Stimulated activated CD4-positive, alpha-beta T cell treated with anti-CD3 and anti-CD28 coated beads, Interleukin-4, amount 100 ng/mL, for 24 hours (primary cell): Measurements from ENCODE around the gene TBX4.

ENCODE experiments used
- DNase-seq: peaks from one replicate; pipeline ENCODE4 v3.0.0-alpha.2; 2020

TBX4 gene

DNA sequence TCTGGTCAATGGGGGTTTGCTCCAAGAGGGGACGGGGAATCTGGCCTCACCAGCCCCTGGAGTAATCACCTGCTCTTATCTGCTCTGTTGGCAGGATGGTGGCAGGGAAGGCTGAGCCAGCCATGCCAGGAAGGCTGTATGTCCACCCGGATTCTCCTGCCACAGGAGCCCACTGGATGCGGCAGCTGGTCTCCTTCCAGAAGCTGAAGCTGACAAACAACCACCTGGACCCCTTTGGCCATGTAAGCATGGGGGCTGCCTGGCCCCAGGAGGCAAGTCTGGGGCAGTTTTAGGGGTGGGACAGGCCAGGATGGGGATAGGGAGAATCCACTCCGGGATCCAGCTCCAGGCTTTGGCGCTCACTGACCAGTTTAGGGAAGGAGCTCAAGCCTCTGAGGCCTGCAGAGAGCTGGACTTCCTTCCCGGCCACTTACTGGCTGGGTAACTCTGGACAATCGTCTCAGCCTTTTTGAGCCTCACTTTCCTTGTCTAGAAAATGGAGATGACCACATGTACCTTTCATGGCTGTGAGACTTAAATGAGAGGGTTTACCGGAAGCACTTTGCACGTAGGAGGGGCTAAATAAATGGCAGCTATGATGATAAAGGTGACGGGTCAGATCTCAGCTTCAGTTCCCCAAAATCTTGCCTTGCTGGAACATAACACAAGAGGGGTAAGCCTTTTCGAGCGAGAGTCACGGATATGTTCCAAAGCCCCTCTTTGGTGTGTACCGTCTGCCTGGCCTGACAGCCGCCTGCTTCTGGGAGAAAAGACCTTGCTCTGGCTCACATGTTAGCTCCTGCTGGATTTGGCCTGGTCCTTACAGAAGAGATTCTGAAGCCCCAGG is 15.4 kb downstream of the TBX4 start:
- DNase-seq: no peak

DNA sequence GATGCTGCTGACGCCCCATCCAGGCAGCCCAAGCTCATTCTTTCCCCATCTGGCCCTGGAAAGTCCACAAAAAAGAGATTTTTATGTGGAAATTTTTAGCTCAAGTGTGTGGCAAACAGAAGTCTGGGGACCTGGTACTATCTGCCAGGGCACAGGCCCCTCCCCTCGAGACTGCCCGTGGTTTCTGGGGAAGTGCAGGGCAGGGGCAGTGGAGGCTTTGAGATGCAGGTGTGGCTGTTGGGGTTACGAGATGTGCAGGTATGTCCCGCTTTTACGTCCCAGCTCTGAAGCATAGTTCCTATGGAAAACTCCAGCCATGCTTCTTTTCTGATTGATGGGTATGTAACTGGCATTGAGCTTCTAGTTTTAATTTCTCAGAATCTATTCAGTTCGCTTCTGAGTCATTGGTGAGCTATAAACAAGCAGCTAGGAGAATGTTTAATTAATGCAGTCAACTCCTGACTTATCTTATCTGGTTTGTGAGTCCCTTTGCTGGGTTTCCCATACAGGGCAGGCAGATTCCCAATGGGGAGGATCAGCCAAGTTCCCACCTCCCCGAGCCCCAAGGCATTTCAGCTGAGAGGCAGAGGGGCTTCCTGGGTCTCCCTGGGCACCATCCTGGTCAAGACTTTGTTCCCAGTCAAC is 16.2 kb downstream of the TBX4 start:
- no peak for DNase-seq

DNA sequence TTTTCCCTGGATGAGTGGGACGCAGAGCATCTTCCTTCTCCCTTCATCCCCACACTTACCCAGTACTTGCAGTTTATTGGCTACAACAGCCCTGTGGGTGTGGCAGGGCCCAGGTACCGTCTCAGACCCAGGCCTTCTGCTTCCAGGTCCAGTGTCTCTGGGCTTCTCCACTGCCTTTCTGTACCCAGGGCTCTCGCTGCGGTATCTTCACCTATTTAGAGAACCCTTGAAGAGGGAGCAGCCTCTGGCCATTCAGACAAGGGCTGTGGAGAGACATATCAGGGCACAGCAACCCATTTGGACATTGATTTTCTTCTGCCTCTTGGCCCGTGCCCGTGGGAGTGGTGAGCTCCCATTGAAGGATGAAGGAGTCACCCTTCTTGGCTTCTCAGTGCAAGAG is 17.3 kb downstream of the TBX4 start:
- DNase-seq: no peak

DNA sequence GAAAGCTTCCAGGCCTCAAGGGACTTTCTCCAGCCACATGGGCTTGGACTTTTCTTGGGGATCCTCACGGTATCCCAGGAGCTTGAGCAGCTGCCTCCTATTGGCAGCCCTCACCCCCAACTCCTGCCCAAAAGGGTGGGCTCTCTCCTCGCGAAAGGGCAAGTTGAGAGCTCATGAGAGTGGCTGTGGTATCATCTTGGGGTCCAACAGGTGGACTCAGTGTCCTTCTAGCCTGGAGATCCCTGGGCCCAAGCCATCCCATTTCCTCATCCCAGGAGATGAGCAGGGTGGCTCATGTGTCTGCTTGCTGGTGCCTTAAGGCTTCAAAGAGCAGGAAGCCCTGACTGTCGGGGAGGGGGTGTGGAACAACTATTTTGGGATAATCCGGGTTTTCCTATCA is 17.7 kb downstream of the TBX4 start:
- DNase-seq: no peak

DNA sequence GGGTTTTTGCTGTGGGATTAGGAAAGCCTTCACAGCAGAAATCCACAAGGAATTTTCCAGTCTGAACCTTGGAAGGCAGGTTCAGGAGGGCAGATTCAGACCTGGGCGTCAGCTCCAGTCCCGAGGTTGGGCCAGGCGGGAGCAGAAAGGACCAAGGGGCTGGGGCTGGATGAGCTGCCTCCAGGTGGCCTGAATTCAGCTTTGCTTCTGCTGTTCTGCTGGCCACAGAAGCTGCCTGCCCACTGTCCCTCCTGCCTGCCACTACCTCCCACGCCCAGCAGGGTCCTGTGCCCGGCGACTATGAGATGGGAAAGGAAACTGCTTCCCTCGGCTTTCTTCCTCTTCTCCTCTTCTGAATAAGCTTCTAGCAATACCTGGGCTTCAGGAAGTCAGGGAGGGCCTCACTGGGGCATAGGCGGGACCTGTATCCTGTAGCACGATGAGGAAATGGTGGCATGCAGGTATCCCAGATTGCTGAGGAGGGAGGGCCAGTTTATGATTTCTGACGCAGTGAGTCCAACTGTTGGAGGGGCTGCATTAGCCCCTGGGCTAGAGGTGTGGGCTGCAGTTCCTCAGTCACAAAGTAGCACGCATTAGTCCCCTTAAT is 18.4 kb downstream of the TBX4 start:
- no peak for DNase-seq

DNA sequence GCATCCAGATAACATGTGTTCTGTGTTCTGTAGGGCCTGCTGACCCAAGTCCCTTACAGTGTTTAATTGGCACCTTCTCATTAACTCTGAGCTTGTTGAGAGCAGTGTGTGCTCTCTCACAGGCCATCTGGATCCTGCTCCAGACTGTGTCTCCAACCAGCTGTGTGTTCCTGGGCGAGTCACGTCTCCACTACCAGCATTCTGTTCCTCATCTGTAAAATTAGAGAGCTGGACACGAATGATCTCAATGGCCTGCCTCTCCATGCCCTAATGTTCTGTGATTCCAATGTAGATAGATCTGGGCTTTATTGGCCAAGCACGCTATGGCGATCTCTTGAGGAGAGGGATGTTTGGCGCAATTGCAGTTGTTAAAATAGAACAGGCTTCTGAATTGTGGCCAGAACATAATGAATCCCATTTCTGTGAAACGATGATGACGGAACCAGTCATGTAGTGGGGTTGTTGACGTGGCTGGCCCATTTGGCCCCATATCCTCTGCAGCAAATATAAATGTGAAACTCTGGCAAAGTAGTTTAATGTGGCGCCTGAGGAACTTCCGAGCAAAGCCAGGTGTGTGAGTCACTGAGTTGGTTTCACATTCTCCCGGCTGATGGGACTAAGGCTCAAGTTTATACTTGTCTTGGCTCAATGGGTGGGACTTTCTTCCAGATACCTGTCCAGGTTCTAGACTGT is 22.2 kb downstream of the TBX4 start:
- no peak for DNase-seq

DNA sequence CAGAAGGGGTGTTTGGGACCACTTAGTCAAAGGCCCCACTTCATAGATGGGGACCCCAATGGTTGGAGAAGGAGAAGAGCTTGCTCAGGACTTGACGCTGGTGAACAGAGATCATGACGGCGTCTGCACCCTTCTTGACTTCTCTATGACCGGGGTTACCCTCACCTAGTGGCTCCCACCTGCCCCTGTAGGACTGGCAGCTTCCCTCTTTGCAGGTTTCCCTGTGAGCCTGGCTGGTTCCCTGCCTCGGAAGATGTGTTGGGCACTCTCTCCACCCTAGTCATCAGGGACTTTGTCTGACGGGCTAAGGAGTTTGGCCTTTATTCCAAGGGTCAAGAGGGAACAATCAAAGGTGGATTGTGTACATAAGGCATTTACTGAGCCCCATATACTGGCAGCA is 22.7 kb downstream of the TBX4 start:
- no peak for DNase-seq

DNA sequence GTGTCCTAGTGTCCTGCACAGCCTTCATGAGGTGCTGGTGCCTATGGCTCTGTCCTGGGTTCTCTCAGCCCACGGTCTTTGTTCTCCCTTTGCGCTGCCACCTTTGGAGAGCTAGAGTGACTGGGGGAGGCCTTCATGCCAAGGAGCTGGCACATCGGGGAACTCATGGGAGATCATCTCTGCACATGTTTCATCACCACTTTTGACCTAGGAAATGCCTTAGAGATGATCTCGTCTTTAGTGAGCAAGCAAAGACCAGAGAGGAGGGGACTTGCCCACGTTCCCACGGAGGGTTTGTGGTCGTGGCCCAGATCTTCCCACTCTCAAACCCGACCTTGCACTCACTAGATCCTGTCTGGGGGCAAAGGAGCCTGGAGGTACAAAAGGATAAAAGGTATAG is 23.5 kb downstream of the TBX4 start:
- DNase-seq: no peak

DNA sequence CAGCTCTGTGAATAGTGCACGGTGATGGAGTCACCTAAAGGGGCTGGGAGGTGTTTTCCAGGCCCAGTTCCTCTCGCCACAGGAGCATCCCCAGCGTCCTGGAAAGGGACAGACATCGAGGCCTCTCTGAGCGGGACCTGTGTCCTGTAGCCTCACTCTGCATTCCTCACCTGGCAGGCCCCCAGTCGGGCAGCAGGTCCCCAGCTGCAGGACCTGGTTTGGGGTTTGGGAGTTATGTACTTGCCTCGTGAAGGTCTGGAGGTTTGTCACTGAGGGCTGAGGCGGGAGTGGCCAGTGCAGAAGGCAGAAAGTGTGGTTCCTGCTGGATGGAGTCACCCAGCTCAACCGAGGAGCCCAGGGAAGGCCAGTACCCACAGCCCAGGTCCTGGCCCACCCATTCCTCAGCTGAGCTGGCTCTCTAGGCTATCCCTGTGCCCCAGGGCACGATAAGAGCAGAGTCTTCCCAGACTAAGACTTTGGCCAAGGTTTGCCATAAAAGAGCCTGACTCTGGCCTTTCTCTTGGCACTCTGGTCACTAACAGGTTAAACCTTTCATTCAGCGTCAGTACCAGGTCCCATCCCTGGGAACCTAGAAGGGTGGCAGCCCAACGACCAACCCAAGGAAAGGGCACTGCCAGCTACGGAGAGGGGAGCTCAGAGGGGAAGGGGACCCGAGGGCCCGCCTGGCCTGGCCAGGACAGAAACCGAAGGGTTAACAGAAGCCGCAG is 24.4 kb downstream of the TBX4 start:
- no peak for DNase-seq

DNA sequence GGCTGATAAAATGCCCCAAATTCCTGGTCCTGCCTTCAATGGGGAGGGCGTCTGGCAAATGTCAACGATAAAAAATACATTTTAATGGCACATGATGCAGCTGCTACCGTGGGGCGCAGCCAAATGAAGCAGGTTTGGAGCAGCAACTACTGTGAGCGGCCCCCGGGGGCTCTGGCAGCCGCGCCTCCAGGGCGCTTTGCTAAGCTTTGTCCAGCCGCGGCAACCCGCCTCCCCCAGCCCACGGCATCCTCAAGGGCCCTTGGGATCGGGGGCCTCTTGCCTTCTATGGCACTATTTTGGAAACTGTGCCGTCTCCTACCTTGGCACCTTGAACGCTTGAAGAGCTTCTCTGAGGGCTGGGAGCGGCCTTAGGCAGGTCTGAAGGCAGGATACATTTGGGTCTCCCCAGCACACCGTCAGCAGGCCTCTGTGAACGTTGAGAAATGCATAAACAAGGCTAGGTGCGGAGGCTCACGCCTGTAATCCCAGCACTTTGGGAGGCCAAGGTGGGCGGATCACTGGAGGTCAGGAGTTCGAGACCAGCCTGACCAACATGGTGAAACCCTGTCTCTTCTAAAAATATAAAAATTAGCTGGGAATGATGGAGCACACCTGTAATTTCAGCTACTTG is 25.1 kb downstream of the TBX4 start:
- no peak for DNase-seq

DNA sequence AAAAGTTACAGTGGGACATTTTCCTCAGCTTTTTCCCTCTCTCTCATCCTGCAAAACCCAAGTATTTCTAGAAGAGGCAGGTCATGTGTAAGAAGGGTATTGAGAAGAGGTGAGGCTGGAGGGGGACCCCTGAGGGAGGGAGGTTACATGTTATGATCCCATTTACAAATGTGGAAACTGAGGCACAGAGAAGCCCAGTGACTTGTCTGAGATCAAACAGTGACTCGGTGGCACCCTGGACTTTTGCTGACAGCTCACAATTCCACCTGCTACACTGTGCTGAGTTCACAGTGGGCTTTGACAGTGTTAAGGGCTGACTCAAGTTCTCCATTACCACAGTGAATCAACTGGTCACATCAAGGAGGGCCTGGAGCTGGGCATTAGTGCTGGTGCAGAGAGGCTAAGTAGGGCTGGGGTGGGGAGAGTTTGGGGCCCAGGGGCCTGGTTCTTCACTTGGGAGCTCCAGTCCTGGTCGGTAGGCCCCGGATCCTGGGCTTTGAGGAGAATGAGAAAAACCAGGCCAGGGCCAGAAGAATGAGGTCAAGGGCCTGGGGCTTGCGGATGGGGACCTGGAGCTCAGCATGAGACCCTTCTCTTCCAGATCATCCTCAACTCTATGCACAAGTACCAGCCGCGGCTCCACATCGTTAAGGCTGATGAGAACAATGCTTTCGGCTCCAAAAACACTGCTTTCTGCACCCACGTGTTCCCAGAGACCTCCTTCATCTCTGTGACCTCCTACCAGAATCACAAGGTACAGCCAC is 26.0 kb downstream of the TBX4 start:
- DNase-seq: no peak

DNA sequence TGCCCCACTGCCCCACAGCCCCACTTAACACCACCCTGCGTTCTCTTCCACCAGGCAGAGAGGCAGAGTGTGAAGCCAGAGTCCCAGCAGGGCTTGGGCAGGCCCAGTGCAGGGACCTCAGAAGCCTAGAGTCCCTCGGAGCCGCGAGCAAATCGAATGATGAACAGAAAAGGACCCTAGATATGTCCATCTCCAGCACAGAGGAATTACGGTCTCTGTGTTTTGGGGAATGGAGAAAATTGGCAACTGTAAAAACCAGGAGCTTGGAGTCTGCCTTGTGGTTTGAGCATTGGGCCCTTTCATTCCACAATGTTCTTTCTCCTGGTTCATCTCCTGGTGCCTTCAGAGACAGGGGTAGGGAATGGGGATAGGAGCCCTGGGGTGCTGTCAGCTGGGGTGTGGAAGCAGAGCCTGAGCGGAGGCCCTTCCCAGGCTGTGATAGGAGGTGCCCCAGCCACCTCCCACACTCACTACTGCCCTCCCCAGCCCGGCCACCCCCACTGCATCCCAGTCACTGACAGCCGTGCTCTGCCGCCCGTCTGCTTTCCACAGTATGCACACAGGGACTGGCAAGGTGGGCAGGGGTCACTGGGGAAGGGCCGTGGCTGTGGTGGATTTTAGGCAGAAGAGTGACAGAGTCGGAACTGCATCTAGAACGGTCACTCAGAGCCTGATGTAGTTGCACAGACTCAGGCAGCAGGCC is 26.7 kb downstream of the TBX4 start:
- no peak for DNase-seq

DNA sequence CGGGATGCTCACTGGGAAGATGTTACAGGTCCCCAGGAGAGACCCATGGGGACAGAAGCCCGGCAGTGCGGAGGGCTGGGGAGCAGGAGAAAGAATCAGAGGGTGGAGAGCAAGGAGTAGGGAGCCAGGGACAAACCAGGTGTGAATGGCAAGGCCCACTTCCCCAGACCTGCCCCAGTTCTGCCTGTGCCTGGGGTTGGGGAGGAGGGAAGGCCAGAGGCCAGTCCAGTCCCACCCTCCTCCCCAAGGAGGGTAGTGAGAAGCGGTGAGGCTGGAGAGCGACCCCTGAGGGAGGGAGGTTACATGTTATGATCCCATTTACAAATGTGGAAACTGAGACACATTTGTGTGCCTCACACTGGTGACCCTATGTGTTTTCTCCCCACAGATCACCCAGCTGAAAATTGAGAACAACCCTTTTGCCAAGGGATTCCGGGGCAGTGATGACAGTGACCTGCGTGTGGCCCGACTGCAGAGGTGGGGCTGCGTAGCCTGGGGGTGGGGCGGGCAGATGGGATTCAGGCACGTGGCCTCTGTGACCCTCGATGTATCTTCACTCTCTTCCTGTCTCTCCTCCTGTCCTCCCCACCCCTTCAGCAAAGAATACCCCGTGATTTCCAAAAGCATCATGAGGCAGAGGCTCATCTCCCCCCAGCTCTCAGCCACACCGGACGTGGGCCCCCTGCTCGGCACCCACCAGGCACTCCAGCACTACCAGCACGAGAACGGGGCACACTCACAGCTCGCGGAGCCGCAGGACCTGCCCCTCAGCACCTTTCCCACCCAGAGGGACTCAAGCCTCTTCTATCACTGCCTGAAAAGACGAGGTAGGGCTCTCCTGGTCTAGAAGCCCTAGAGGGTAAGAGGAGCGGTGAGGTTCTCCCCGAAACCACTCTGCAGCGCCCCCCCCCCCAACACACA is 27.5 kb downstream of the TBX4 start:
- no peak for DNase-seq

DNA sequence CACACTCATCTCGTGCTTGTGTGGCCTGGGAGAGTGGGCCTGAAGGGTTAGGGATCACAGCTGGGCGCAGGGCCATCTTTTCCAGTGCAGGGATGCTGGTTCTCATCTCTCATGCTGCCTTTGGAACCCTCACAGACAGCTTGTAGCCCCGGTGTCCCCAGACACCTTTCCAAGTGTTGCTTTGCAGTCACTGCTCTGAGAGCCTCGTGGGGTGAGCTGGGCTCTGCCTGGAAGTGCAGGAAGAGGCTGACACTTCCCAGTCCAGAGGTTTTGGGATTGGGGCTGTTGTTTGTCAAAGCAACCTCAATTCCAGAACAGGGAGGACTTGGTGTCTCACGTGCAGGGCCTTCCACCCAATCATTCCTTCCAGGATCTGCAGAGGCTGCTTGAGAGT is 28.2 kb downstream of the TBX4 start:
- no peak for DNase-seq

DNA sequence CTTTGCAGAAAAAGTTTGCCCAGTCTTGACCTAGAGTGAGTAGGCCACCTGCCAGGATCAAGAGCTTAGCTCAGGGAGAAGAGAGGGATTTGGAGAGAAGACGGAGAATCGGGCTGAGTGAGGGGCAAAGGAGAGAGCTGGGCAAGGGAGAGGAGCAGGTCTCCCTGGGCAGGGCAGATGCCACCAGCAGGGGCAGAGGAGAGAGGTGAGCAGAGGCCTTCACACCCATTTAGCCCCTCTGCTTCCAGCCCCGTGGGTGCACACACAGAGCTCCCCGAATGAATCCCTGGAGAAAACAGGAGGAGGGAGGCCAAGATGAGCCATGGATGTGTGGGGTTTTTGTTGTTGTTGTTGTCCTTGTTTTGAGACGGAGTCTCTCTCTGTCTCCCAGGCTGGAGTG is 29.2 kb downstream of the TBX4 start:
- no peak for DNase-seq

DNA sequence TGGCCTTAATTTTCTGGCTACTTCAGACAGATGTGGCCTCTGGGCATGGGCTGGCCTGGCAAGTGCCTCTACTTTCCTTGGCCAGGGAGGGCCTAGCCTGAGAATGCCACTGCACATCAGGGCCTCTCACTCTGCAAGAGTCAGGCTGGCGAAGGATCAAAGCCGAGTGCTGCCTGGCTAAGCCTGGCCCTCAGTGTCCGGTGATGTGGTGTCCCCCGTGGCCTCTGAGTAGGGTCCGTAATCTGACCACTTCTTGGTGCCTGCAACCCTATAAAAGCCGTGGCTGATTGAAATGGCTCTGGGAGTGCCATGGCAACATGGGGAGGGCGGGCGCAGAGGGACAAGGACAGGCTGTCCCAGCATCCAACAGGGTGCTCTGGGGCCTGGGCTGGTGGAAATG is 30.2 kb downstream of the TBX4 start:
- DNase-seq: no peak

DNA sequence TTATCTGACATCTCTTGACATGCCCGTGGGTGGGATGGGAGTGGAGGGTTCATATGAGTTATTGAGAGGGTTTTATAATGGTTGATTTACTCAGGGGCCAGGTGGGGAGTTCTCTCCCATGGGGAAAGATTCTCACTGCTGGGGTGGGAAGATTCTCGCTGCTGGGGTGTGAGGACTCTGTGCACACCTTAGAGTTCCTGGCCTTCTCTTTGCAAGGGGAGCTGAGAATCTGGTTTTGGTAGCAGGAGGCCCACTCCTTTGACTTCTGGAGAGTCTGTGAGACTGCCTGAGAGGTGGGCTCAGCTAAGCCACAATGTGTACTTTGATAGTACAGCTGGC is 31.5 kb downstream of the TBX4 start:
- no peak for DNase-seq

DNA sequence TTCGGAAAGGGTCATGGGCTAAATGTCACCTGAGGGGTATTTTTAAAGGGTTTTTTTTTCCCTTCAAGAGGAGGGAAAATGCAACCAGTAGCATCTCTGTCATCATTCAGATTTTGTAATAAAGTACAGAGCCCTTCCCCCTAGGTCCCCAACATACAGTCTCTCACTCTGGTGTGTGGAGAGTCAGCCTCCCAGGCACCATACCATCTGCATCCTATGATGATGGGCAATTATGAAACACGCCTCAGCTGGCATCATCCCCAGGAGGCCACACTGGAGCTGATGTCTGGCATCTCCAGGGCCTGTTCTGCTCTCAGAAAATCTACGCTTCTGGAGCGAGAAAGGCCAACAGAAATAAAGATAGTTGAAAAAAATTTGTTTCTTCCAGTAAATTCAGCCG is 32.0 kb downstream of the TBX4 start:
- no peak for DNase-seq

DNA sequence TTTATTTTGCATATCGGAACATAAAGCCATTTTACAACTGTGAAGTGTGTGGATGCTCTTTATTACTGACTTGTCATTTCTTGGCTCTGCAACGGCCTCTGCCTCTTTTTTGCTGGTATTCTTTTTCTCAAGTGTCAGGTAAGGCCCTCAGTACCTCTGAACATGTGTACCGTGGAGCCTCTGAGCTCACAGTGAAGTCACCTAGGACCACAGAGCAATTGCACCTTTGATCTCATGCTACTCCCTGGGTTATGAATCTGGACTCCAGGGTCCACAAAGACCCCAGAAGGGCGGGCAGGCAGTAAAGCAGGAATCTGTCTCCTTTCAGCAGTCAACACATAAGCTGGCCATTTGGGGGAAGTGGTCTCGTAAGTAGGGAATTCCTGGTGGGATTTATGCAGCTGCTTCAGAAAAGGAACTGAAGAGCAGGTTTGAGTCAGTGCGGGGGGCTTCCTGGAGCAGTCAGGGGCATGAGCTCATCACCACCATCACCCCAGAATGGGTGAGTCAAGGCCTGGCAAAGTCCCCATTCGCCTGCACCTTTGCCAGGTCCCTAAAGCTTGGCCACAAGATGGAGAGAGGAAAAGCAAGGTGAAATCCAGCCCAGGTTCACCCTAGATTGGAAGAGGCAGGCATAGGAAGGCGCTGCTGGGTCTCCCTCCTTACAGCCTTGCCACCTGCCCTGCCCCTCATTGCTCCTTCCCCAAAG is 33.0 kb downstream of the TBX4 start:
- no peak for DNase-seq
